HPDE6-E6E7 (cell line): Measurements from ENCODE around the gene ING4.
A peak's percentile ranks its signal among the peaks of the same experiment; 100 is the strongest.

Source experiments
- DNase-seq: peaks from one replicate; pipeline ENCODE4 v3.0.0; 2011; ENCODE audit warnings: missing footprints; ENCODE audit errors: extremely low spot score

The ING4 gene

GRCh38 chr12:6607751-6608591 lies 54.9 kb downstream of the ING4 start:
- DNase-seq = peak; percentile 85

GRCh38 chr12:6606331-6607131 lies 56.4 kb downstream of the ING4 start:
- peak; percentile 33 for DNase-seq

- DNase-seq = peak; percentile 29
Observed at GRCh38 chr12:6605421-6606330, 57.2 kb downstream of the ING4 start.

GRCh38 chr12:6604259-6605029 lies 58.5 kb downstream of the ING4 start:
- no peak for DNase-seq

DNA sequence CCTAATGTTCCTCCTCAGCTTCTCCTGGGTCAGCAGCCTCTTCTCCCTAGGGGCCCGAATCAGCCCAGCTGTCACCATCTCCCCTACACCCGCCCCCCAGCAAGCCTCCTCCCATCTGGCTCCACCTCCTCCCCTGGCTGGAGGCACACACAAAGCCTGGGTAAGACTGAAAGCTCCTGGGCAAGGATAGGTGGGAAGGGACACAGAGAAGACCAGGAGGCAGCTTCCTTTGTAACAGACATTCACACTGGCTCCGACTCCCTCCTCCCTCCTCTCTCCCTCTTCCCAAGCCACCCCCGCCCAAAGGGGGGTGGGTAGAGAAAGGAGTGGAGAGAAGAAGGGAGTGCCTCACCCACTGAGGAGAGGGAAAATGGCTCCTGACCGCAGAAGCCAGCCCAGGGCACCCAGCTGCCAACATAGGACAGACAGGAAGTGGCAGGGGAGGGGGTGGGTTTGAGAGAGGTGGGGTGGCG lies 59.8 kb downstream of the ING4 start:
- DNase-seq = no peak

DNA sequence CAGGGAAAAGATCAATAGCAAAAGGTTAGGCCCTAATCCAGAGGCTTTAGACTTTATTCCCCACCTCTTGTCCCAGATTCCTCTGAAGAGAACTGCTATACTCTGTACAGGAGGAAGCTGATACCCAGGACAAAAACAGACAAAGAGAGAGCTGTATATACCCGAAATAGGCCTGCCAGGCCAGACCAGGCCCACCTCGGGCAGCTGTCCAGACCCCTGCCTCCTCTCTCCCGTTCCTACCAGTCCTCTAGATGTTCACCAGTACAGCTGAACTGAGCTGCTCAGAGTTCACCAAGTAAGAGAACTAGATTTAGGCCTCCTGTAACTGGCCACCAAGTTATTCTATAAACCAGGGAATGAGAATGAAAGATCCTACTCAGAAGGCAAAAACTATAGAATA lies 60.4 kb downstream of the ING4 start:
- no peak for DNase-seq
